ENCODE measurements around the gene HBS1L. TPM values are rescaled to one million over a fixed set of nuclear protein-coding genes. Genes with fewer than 3 reads are reported as not detected.

HBS1L gene
- polyA plus RNA-seq = 47.2 TPM
- long read RNA-seq, donor 1, full-length matches to known transcripts = 6 of 6 reads
- long read RNA-seq, donor 1, partial matches to known transcripts = 0 of 6 reads
- long read RNA-seq, donor 1, other reads (novel, unspliced or antisense) = 0 of 6 reads
- long read RNA-seq, donor 2, full-length matches to known transcripts = 6 of 6 reads
- long read RNA-seq, donor 2, partial matches to known transcripts = 0 of 6 reads
- long read RNA-seq, donor 2, other reads (novel, unspliced or antisense) = 0 of 6 reads
- long read RNA-seq, donor 3, full-length matches to known transcripts = 10 of 10 reads
- long read RNA-seq, donor 3, partial matches to known transcripts = 0 of 10 reads
- long read RNA-seq, donor 3, other reads (novel, unspliced or antisense) = 0 of 10 reads
- long read RNA-seq, donor 4, partial matches to known transcripts = 0 of 1 reads
- long read RNA-seq, donor 4, other reads (novel, unspliced or antisense) = 0 of 1 reads
- long read RNA-seq, donor 5, partial matches to known transcripts = 0 of 2 reads
- long read RNA-seq, donor 5, other reads (novel, unspliced or antisense) = 0 of 2 reads
- long read RNA-seq, donor 6, full-length matches to known transcripts = 8 of 8 reads
- long read RNA-seq, donor 6, partial matches to known transcripts = 0 of 8 reads
- long read RNA-seq, donor 6, other reads (novel, unspliced or antisense) = 0 of 8 reads
- long read RNA-seq, donor 7, full-length matches to known transcripts = 3 of 3 reads
- long read RNA-seq, donor 7, partial matches to known transcripts = 0 of 3 reads
- long read RNA-seq, donor 7, other reads (novel, unspliced or antisense) = 0 of 3 reads
- long read RNA-seq, donor 8, full-length matches to known transcripts = 13 of 24 reads
- long read RNA-seq, donor 8, partial matches to known transcripts = 11 of 24 reads
- long read RNA-seq, donor 8, other reads (novel, unspliced or antisense) = 0 of 24 reads
- long read RNA-seq, donor 9, full-length matches to known transcripts = 8 of 13 reads
- long read RNA-seq, donor 9, partial matches to known transcripts = 5 of 13 reads
- long read RNA-seq, donor 9, other reads (novel, unspliced or antisense) = 0 of 13 reads
- long read RNA-seq, donor 10, full-length matches to known transcripts = 12 of 22 reads
- long read RNA-seq, donor 10, partial matches to known transcripts = 10 of 22 reads
- long read RNA-seq, donor 10, other reads (novel, unspliced or antisense) = 0 of 22 reads
- long read RNA-seq, donor 11, full-length matches to known transcripts = 3 of 3 reads
- long read RNA-seq, donor 11, partial matches to known transcripts = 0 of 3 reads
- long read RNA-seq, donor 11, other reads (novel, unspliced or antisense) = 0 of 3 reads

DNA sequence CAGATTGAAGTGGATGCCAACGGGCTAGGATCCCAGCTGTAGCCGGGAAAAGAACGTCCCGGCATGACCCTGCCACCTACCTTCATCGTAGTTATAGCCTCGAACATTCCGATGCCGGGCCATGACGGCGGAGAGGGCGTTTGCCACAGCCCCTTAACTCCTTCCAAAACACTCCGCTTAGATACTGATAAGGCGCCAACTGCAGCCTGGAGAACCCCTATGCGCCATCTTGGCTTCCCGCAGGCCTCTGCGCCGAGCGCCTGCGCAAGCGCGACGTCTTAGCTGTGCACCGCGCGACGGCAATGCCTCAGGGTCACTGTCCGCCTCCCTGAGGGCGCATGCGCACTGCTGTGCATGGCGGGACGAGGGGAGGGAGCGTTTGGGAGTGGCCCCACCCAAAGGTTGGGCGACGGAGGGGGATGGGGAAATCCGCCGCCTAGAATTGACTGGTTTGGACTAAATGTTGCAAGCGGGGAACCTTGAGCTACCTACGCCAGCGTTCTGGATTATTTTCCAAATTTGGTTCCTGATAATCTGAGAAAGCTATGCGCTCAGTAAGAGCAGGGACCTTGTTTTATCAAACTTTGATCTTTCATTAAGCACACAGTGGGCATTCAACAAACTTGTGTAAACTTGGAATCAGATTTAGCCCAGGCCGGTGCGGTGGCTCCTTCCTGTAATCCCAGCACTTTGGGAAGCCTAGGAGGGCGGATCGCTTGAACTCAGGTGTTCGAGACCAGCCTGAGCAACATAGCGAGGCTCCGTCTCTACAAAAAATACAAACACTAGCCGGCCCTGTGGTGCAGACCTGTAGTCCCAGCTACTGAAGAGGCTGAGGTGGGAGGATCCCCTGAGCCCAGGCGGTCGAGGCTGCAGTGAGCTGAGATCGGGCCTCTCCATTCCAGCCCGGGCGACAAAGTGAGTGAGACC is at the start of gene HBS1L:
TSS of gene HBS1L (minus strand) at position 254 of the 930 bp plus-strand sequence. CDS start at position 123, 131 bp downstream.
- DNase-seq = peak; percentile 98 to 99
- peak within 1 kb of the TSS; percentile 50 for H3K27ac ChIP-seq (ENCODE audit: low read length)
- WGBS (ENCODE audit: insufficient coverage, low lambda C conversion rate) = no CpG with 5 or more reads among the region's 53 CpGs

DNA sequence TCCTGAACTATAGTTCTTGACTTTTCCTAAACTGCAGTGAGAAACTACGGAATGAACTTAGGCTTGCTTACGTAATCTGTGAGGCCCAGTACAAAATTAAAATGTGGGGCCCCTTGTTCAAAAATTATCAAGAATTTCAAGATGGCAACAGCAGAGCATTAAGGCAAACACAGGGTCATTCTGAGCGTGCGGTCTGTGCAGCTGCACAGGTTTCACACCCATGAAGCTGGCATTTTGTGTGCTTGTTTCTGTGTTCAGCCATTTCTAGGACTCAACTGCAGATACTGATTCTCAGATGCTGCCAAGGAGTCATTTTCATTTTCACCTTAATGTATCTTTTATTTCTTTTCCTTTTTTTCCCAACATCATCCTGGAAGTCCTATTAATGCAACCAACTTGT is 49.6 kb upstream of the HBS1L start:
- H3K4me1 ChIP-seq (ENCODE audit: control insufficient read depth, insufficient read depth, low read length) = no peaks in the 10 kb centered on the region
- H3K36me3 ChIP-seq (ENCODE audit: control insufficient read depth, insufficient read depth, low read length) = no peaks in the 10 kb centered on the region
- no peaks in the 10 kb centered on the region for H3K9me3 ChIP-seq (ENCODE audit: control insufficient read depth, low read depth, low read length)
- no peak overlapping the region for H3K27ac ChIP-seq (ENCODE audit: low read length)
- 40% methylated on average over 1 of the region's 4 CpGs for WGBS (ENCODE audit: insufficient coverage, low lambda C conversion rate)
- no peaks in the 10 kb centered on the region for H3K27me3 ChIP-seq (ENCODE audit: control insufficient read depth, insufficient read depth, low read length)
- H3K4me3 ChIP-seq (ENCODE audit: low read length) = no peak overlapping the region
- no peak for DNase-seq

More for the DNA sequence above, at the start of gene HBS1L:
- Histone ChIP-seq H3K4me3 (ENCODE audit: low read length) (peak within 1 kb of the TSS; percentile 78), H3K36me3 (ENCODE audit: control insufficient read depth, insufficient read depth, low read length) (peaks cover 6% of the 10 kb centered on the region), H3K9me3 (ENCODE audit: control insufficient read depth, low read depth, low read length) (no peaks in the 10 kb centered on the region), H3K27me3 (ENCODE audit: control insufficient read depth, insufficient read depth, low read length) (no peaks in the 10 kb centered on the region), H3K4me1 (ENCODE audit: control insufficient read depth, insufficient read depth, low read length) (no peaks in the 10 kb centered on the region)

DNA sequence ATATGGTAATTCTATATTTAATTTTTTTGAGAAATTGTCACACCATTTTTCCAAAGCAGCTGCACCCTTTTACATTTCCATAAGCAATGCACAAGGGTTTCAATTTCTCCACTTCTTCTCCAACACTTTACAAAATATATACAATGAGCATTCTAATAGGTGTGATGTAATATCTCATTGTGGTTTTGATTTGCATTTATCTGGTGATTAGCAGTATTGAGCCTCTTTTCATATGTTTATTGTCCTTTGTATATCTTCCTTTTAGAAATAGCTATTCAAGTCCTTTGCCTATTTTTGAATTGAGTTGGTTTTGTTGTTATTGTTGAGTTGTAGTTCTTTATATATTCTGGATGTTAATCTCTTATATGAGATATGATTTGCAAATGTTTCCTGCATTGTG is 47.6 kb upstream of the HBS1L start:
- no peak overlapping the region for H3K27ac ChIP-seq (ENCODE audit: low read length)
- no peaks in the 10 kb centered on the region for H3K36me3 ChIP-seq (ENCODE audit: control insufficient read depth, insufficient read depth, low read length)
- no peak overlapping the region for H3K4me3 ChIP-seq (ENCODE audit: low read length)
- no peak for DNase-seq
- H3K4me1 ChIP-seq (ENCODE audit: control insufficient read depth, insufficient read depth, low read length) = no peaks in the 10 kb centered on the region
- no peaks in the 10 kb centered on the region for H3K27me3 ChIP-seq (ENCODE audit: control insufficient read depth, insufficient read depth, low read length)
- no peaks in the 10 kb centered on the region for H3K9me3 ChIP-seq (ENCODE audit: control insufficient read depth, low read depth, low read length)

DNA sequence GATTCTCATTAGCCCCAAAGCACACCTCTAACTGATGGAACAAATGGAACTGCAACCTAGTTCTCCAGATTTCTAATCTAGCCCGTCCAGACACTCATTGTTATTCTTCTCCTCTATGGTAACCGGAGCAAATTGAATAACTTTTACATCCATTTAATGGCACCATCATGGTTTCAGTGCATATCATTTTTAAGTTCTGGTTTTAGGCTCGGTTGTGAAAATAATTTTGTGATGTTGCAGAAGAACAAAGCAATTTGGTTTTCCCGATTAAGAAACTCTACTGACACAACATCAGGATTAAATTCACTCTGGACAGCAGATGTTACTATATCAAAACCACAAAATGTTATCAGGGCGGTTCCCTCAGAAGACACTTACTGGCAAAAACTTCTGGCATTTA is 42.5 kb upstream of the HBS1L start:
- WGBS (ENCODE audit: insufficient coverage, low lambda C conversion rate) = 100% methylated on average over 1 of the region's 5 CpGs
- no peak for DNase-seq

DNA sequence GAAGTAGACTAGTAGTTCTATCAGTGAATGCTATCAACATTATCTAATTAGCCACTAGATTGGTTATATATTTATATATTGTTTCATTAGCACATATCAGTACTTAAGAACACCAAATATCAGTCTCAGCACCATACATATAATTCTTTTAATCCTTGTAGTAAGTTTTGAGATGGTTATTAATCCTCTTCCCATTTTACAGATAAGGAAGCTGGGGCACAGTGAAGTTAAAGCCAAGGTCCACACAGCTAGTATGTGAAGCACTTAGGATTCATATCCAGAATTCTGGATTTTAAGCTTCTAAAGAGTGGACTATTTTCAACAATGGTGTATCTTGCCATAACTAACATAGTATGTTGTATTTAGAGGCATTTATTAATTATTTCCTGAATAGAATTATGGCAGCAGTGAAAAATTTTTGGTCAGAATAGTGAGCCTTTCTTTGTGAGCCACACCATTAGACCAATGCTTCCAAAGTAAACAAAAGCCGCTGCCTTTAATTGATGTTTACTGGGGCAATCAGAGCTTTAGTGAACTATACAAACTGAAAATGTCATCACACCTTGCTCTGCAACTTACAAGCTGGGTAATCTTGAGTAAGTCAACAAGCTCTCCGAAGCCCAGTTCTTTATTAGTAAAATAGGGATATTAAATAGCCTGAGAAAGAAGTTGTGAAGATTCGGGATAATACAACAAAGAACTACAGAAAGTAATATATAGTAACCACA is 41.9 kb upstream of the HBS1L start:
- DNase-seq = no peak
- Histone ChIP-seq H3K9me3 (ENCODE audit: control insufficient read depth, low read depth, low read length) (no peaks in the 10 kb centered on the region), H3K27ac (ENCODE audit: low read length) (no peak overlapping the region), H3K36me3 (ENCODE audit: control insufficient read depth, insufficient read depth, low read length) (no peaks in the 10 kb centered on the region), H3K27me3 (ENCODE audit: control insufficient read depth, insufficient read depth, low read length) (no peaks in the 10 kb centered on the region), H3K4me3 (ENCODE audit: low read length) (no peak overlapping the region), H3K4me1 (ENCODE audit: control insufficient read depth, insufficient read depth, low read length) (no peaks in the 10 kb centered on the region)
- 80% methylated on average over 1 of the region's 3 CpGs for WGBS (ENCODE audit: insufficient coverage, low lambda C conversion rate)

More for the DNA sequence above, 42.5 kb upstream of the HBS1L start:
- no peak overlapping the region for H3K27ac ChIP-seq (ENCODE audit: low read length)
- H3K9me3 ChIP-seq (ENCODE audit: control insufficient read depth, low read depth, low read length) = no peaks in the 10 kb centered on the region
- no peaks in the 10 kb centered on the region for H3K27me3 ChIP-seq (ENCODE audit: control insufficient read depth, insufficient read depth, low read length)
- no peaks in the 10 kb centered on the region for H3K36me3 ChIP-seq (ENCODE audit: control insufficient read depth, insufficient read depth, low read length)
- no peaks in the 10 kb centered on the region for H3K4me1 ChIP-seq (ENCODE audit: control insufficient read depth, insufficient read depth, low read length)
- H3K4me3 ChIP-seq (ENCODE audit: low read length) = no peak overlapping the region

DNA sequence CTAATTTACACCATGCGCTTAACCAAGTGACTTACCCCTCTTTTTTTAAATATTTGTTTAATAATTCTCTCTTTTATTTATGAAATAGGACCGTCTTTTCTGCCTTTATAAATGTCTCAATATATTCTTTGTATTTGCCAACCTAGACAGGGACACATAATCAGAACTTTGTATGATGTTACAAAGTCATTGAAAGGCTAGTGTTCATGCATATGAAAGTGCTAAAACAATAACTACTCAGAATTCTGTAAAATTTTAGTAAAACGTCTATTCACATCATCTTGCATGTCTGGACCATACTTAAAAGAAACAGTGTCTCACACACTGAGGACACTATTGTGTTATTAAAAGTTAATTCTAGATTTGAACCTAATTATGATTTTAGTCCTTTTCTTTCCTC is 41.1 kb upstream of the HBS1L start:
- H3K4me3 ChIP-seq (ENCODE audit: low read length) = no peak overlapping the region
- no peaks in the 10 kb centered on the region for H3K9me3 ChIP-seq (ENCODE audit: control insufficient read depth, low read depth, low read length)
- H3K36me3 ChIP-seq (ENCODE audit: control insufficient read depth, insufficient read depth, low read length) = no peaks in the 10 kb centered on the region
- no peak for DNase-seq
- H3K27me3 ChIP-seq (ENCODE audit: control insufficient read depth, insufficient read depth, low read length) = no peaks in the 10 kb centered on the region
- 86% methylated on average over 3 of the region's 3 CpGs for WGBS (ENCODE audit: insufficient coverage, low lambda C conversion rate)
- H3K27ac ChIP-seq (ENCODE audit: low read length) = no peak overlapping the region
- H3K4me1 ChIP-seq (ENCODE audit: control insufficient read depth, insufficient read depth, low read length) = no peaks in the 10 kb centered on the region

DNA sequence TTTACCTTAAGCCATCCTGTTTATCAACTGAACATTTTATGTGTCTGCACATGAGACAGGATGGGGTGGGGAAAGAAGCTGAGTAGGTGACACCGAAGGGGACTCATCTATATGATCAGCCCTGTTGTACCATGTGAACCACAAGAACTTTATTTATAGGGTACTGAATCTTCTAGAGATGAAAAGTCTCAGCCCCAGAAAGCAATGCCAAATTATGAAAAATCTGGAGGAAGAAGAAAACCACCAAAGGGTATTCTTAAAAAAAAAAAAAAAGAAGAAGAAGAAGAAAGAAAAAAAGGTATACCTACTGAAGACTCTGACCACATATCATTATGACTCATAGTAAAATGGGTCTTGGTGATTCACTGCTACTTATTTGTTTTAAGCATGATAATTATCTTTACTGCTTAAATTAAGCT is 39.8 kb upstream of the HBS1L start:
- no peaks in the 10 kb centered on the region for H3K4me1 ChIP-seq (ENCODE audit: control insufficient read depth, insufficient read depth, low read length)
- H3K27ac ChIP-seq (ENCODE audit: low read length) = no peak overlapping the region
- H3K36me3 ChIP-seq (ENCODE audit: control insufficient read depth, insufficient read depth, low read length) = no peaks in the 10 kb centered on the region
- H3K9me3 ChIP-seq (ENCODE audit: control insufficient read depth, low read depth, low read length) = no peaks in the 10 kb centered on the region
- DNase-seq = no peak
- no peak overlapping the region for H3K4me3 ChIP-seq (ENCODE audit: low read length)
- H3K27me3 ChIP-seq (ENCODE audit: control insufficient read depth, insufficient read depth, low read length) = no peaks in the 10 kb centered on the region
- WGBS (ENCODE audit: insufficient coverage, low lambda C conversion rate) = 60% methylated on average over 1 of the region's 1 CpG

DNA sequence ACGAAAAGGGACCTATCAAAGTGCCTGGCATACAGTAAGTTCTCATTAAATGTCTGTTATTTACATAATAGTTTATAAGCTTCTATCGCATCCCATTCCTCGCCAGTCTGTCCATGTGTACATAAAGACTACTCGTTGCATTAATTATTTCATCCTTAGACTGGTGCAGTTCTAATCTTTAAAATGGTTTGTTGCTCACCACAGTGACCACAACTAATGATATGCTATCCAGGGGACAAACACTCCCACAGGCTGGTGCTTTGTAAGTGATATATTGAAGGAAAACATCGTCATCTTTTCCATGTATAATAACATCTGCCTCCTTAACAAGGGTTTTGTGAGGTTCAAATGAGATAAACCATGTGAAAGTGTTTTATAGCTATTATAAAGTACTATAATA is 39.0 kb upstream of the HBS1L start:
- Histone ChIP-seq H3K36me3 (ENCODE audit: control insufficient read depth, insufficient read depth, low read length) (no peaks in the 10 kb centered on the region), H3K27me3 (ENCODE audit: control insufficient read depth, insufficient read depth, low read length) (no peaks in the 10 kb centered on the region), H3K27ac (ENCODE audit: low read length) (no peak overlapping the region), H3K9me3 (ENCODE audit: control insufficient read depth, low read depth, low read length) (no peaks in the 10 kb centered on the region), H3K4me1 (ENCODE audit: control insufficient read depth, insufficient read depth, low read length) (no peaks in the 10 kb centered on the region), H3K4me3 (ENCODE audit: low read length) (no peak overlapping the region)
- 25% methylated on average over 1 of the region's 5 CpGs for WGBS (ENCODE audit: insufficient coverage, low lambda C conversion rate)
- DNase-seq = no peak

DNA sequence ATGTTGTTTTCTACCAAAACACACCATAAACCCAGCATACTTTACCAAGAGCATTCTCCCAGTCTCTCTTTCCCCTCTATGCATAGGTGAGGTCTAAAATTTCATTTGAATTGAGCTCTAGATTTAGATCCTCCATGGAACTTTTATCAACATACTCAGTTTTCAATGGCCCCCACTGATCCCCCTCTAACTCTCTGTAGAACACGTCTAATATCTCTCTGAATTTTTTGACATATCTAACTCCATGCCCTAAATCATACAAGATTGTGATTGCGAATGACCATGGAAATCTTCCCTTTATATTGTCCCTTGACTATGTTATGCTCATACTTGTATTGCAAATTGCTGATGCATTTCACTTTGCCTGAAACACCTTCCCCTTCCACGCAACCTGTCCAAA is 38.1 kb upstream of the HBS1L start:
- WGBS (ENCODE audit: insufficient coverage, low lambda C conversion rate) = 92% methylated on average over 2 of the region's 3 CpGs
- H3K9me3 ChIP-seq (ENCODE audit: control insufficient read depth, low read depth, low read length) = no peaks in the 10 kb centered on the region
- H3K36me3 ChIP-seq (ENCODE audit: control insufficient read depth, insufficient read depth, low read length) = no peaks in the 10 kb centered on the region
- no peaks in the 10 kb centered on the region for H3K27me3 ChIP-seq (ENCODE audit: control insufficient read depth, insufficient read depth, low read length)
- H3K4me3 ChIP-seq (ENCODE audit: low read length) = no peak overlapping the region
- H3K4me1 ChIP-seq (ENCODE audit: control insufficient read depth, insufficient read depth, low read length) = no peaks in the 10 kb centered on the region
- DNase-seq = no peak
- H3K27ac ChIP-seq (ENCODE audit: low read length) = no peak overlapping the region
